Left cardiac atrium (tissue), 2 donors: ENCODE data around the gene INSL4. TPM values are rescaled to one million over a fixed set of nuclear protein-coding genes. Genes with fewer than 3 reads are reported as not detected.

ENCODE experiments used
- total RNA-seq, 2 donors: library from RNA; stranded (reverse); fragmentation: NEBNext Ultra II Directional; extraction: Animal tissue kit (Norgen Biotek cat#: 25700); gene quantifications; one replicate each; pipeline ENCODE4 v1.2.1, GENCODE V29; 2021
- donor health status: DM: no; HTN: yes; CAD: no; lungs with severe emphysema.
- donor health status: DM: yes; HTN: yes; CAD: no.

The INSL4 gene
- total RNA-seq, 2 donors from 2014 or later = not detected

Other genes starting within 250 kb of the INSL4 start
- 10 to 100 TPM; 11.4 to 11.8 TPM for gene JAK2, start 246.1 kb upstream of the INSL4 start, total RNA-seq
- not detected for gene INSL6, start 45.8 kb upstream of the INSL4 start, total RNA-seq
- gene RLN2, start 73.3 kb downstream of the INSL4 start, total RNA-seq = under 1 TPM in 1 of 2 donors, not detected in 1; 0.32 TPM
- under 1 TPM; 0.34 to 0.41 TPM for gene RLN1, start 108.5 kb downstream of the INSL4 start, total RNA-seq
- gene PLGRKT, start 206.5 kb downstream of the INSL4 start, total RNA-seq = 10 to 100 TPM; 31.9 to 37.1 TPM
- gene CD274, start 219.1 kb downstream of the INSL4 start, total RNA-seq = 10 to 100 TPM in 1 of 2 donors, 1 to 10 TPM in 1; 7.3 to 12.4 TPM